Mucosa of rectum (tissue), 2 donors: ENCODE measurements around the gene GMNN.
"Not testable (repeated sequence)": the region's sequence is repeated elsewhere in the genome, so short reads cannot be mapped to it uniquely, and the experiment has no call there.

Source experiments
- H3K27ac ChIP-seq, 2 donors: one replicate each; pipeline ENCODE4 v1.7.0; 2013; ENCODE audit warnings: inconsistent platforms in 2 of 2, low read depth in 2 of 2, low read length in 2 of 2
- H3K27me3 ChIP-seq, 2 donors: one replicate each; pipeline ENCODE4 v1.7.0; 2013; ENCODE audit warnings: low read length in 2 of 2; ENCODE audit not compliant: control insufficient read depth in 2 of 2, insufficient read depth in 2 of 2
- H3K36me3 ChIP-seq, 2 donors: one replicate each; pipeline ENCODE4 v1.7.0; 2013; ENCODE audit warnings: low read length in 2 of 2; ENCODE audit not compliant: control insufficient read depth in 2 of 2, insufficient read depth in 2 of 2
- H3K4me1 ChIP-seq, 2 donors: one replicate each; pipeline ENCODE4 v1.7.0; 2013; ENCODE audit warnings: low read length in 2 of 2, mild to moderate bottlenecking in 1 of 2; ENCODE audit not compliant: control insufficient read depth in 2 of 2, insufficient read depth in 2 of 2
- H3K4me3 ChIP-seq, 2 donors: one replicate each; pipeline ENCODE4 v1.7.0; 2013; ENCODE audit warnings: low read length in 2 of 2
- H3K9ac ChIP-seq, 2 donors: one replicate each; pipeline ENCODE4 v1.7.0; 2013; ENCODE audit warnings: low read length in 2 of 2, low read depth in 1 of 2, mild to moderate bottlenecking in 1 of 2
- H3K9me3 ChIP-seq, 2 donors: one replicate each; pipeline ENCODE4 v1.7.0; 2013; ENCODE audit warnings: low read length in 2 of 2; ENCODE audit not compliant: control insufficient read depth in 2 of 2
- donor health status: healthy.
- donor health status: Normal muscosa, but diverticular disease.

GMNN gene

GRCh38 chr6:24744911-24745310, 29.8 kb upstream of the GMNN start:
- Histone ChIP-seq H3K4me1 (peaks cover 0 to 3% of the 10 kb centered on the region in 2 donors), H3K27ac (no peak overlapping the region), H3K4me3 (no peak overlapping the region), H3K36me3 (no peaks in the 10 kb centered on the region), H3K9me3 (no peaks in the 10 kb centered on the region), H3K9ac (no peak overlapping the region), H3K27me3 (no peaks in the 10 kb centered on the region)

DNA sequence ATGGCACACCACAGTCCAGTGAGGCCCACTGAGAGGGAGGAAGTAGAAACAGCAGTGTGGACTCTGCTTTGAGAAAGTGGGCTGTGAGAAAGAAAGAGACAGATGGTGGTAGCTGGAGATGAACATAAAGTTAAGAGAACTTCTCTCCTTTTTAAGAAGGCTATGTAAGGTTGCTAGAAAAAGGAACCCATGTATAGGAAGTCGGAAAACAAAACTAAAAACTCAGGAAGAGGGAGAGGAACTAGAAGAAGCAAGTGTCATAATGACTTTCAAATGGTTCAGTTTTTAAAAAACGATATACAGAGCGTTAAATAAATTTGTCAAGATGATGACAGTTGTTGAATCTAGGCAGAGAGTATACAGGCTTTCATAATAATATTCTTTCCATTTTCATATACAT, 25.4 kb upstream of the GMNN start:
- Histone ChIP-seq H3K9ac (no peak overlapping the region), H3K27me3 (no peaks in the 10 kb centered on the region), H3K36me3 (no peaks in the 10 kb centered on the region), H3K4me1 (no peaks in the 10 kb centered on the region), H3K4me3 (no peak overlapping the region), H3K27ac (no peak overlapping the region), H3K9me3 (no peaks in the 10 kb centered on the region)

- not testable (repeated sequence) for H3K27ac ChIP-seq, H3K9me3 ChIP-seq, H3K27me3 ChIP-seq, H3K36me3 ChIP-seq, H3K4me1 ChIP-seq, H3K4me3 ChIP-seq, H3K9ac ChIP-seq
Measured at GRCh38 chr6:24750878-24751277, 23.9 kb upstream of the GMNN start.

GRCh38 chr6:24752503-24752902, 22.2 kb upstream of the GMNN start:
- Histone ChIP-seq H3K4me1 (no peaks in the 10 kb centered on the region), H3K36me3 (no peaks in the 10 kb centered on the region), H3K4me3 (no peak overlapping the region), H3K27me3 (no peaks in the 10 kb centered on the region), H3K9ac (no peak overlapping the region), H3K9me3 (no peaks in the 10 kb centered on the region), H3K27ac (no peak overlapping the region)

GRCh38 chr6:24752917-24753492, 21.7 kb upstream of the GMNN start:
- Histone ChIP-seq H3K36me3 (no peaks in the 10 kb centered on the region), H3K4me3 (no peak overlapping the region), H3K27ac (no peak overlapping the region), H3K27me3 (no peaks in the 10 kb centered on the region), H3K4me1 (no peaks in the 10 kb centered on the region), H3K9ac (no peak overlapping the region), H3K9me3 (no peaks in the 10 kb centered on the region)

- Histone ChIP-seq H3K4me3 (no peak overlapping the region), H3K27me3 (no peaks in the 10 kb centered on the region), H3K4me1 (no peaks in the 10 kb centered on the region), H3K27ac (no peak overlapping the region), H3K9ac (no peak overlapping the region), H3K9me3 (no peaks in the 10 kb centered on the region), H3K36me3 (no peaks in the 10 kb centered on the region)
Measured at GRCh38 chr6:24753545-24753944, 21.2 kb upstream of the GMNN start.

DNA sequence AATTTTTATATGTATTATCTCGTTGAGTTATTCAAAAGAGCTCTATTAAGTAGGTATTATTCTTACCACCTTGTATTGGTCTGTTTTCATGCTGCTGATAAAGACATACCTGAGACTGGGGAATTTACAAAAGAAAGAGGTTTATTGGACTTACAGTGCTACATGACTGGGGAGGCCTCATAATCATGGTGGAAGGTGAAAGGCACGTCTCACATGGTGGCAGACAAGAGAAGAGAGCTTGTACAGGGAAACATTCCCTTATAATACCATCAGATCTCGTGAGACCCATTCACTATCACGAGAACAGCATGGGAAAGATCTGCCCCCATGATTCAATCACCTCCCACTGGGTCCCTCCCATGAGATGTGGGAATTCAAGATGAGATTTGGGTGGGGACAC, 20.4 kb upstream of the GMNN start:
- H3K9ac ChIP-seq, H3K9me3 ChIP-seq, H3K27ac ChIP-seq, H3K4me1 ChIP-seq, H3K4me3 ChIP-seq, H3K36me3 ChIP-seq, H3K27me3 ChIP-seq: not testable (repeated sequence)

DNA sequence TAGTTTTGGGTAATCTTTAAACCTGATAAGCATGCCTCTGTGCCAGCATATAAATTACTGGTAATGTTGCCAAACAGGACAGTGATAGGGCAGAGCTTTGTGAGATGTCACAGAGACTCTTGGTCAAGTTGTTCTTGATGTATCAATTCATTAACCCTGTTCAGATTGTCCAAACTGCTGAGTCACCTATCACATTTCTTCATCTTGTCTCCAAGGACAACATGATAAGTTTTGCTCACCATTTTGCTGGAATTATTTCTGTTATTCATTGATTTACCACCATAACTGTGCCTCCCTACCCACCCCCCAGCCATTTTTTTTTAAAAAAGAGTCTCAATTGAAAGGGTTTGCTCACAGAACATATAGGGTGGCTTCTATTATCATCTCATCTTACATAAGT, 19.5 kb upstream of the GMNN start:
- Histone ChIP-seq H3K4me3 (no peak overlapping the region), H3K9me3 (no peaks in the 10 kb centered on the region), H3K27ac (no peak overlapping the region), H3K36me3 (no peaks in the 10 kb centered on the region), H3K4me1 (no peaks in the 10 kb centered on the region), H3K27me3 (no peaks in the 10 kb centered on the region), H3K9ac (no peak overlapping the region)

DNA sequence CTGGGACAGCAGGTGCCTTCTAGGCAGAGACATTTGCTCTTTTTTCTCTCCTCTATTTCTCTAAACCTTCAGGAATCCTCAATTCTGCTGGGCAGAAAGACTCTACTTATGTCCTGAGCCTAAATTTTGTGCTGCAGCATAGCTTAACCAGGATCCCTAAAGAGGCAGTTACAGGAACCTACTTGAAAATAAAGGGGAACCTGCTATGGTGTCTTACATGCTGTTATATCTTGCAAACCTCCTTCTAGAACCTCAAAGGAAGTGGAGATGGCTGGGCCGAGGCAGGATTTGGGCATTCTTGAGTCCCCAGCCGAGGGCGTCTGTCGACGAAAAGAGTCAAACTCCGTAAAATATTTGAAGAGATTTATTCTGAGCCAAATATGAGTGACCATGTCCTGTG, 17.1 kb upstream of the GMNN start:
- no peaks in the 10 kb centered on the region for H3K27me3 ChIP-seq
- H3K27ac ChIP-seq = no peak overlapping the region
- no peaks in the 10 kb centered on the region for H3K9me3 ChIP-seq
- H3K36me3 ChIP-seq = no peaks in the 10 kb centered on the region
- H3K4me3 ChIP-seq = no peak overlapping the region
- H3K9ac ChIP-seq = no peak overlapping the region
- no peaks in the 10 kb centered on the region for H3K4me1 ChIP-seq

GRCh38 chr6:24759718-24760117, 15.0 kb upstream of the GMNN start:
- no peak overlapping the region for H3K9ac ChIP-seq
- no peak overlapping the region for H3K4me3 ChIP-seq
- no peaks in the 10 kb centered on the region for H3K4me1 ChIP-seq
- no peaks in the 10 kb centered on the region for H3K9me3 ChIP-seq
- H3K36me3 ChIP-seq = no peaks in the 10 kb centered on the region
- no peak overlapping the region for H3K27ac ChIP-seq
- H3K27me3 ChIP-seq = no peaks in the 10 kb centered on the region

- Histone ChIP-seq H3K4me3 (no peak overlapping the region), H3K27me3 (no peaks in the 10 kb centered on the region), H3K9me3 (no peaks in the 10 kb centered on the region), H3K36me3 (no peaks in the 10 kb centered on the region), H3K4me1 (no peaks in the 10 kb centered on the region), H3K9ac (no peak overlapping the region), H3K27ac (no peak overlapping the region)
Measured at GRCh38 chr6:24760210-24760609, 14.5 kb upstream of the GMNN start.
